IMR-90 (cell line): ENCODE results near the gene NRXN2. TPM values are rescaled to one million over a fixed set of nuclear protein-coding genes. Genes with fewer than 3 reads are reported as not detected.

ENCODE experiments used
- ATAC-seq: fragments of 200-7000 bp; cut with Tn5 transposase; 2 replicates; pipeline ENCODE4 v1.9.1; 2020; ENCODE audit warnings: low read depth, mild to moderate bottlenecking, moderate library complexity
- BruUV-seq: library from RNA; stranded (reverse); fragments of 400-500 nt; replicated peaks from 2 replicates; lab custom pipeline; 2021; lab: Mats Ljungman, UMichigan
- CTCF ChIA-PET: fragments of 300-600 bp; formaldehyde crosslinking; extraction: SDS; loops from one replicate; lab custom pipeline; 2021; ENCODE audit warnings: antibody characterized with exemption; lab: Yijun Ruan, JAX
- POLR2A ChIA-PET: fragments of 300-600 bp; sonication (Branson Sonifier 250); formaldehyde crosslinking; loops from one replicate; lab custom pipeline; 2022; ENCODE audit warnings: antibody characterized with exemption; ENCODE audit not compliant: unreplicated experiment; lab: Charles Lee
- DNase-seq: peaks from one replicate; pipeline ENCODE4 v3.0.0; 2013
- H2AFZ ChIP-seq: replicated peaks from 2 replicates; pipeline ENCODE3; 2013; ENCODE audit warnings: low read length, mild to moderate bottlenecking; ENCODE audit not compliant: poor library complexity
- H2AK5ac ChIP-seq: 2 replicates; pipeline ENCODE4 v1.6.1; 2013; ENCODE audit warnings: low read depth, low read length, inconsistent platforms
- H2AK9ac ChIP-seq: replicated peaks from 2 replicates; pipeline ENCODE3; 2013; ENCODE audit warnings: mild to moderate bottlenecking, low read depth, low read length, moderate library complexity; ENCODE audit not compliant: poor library complexity
- H2BK120ac ChIP-seq: 2 replicates; pipeline ENCODE4 v1.6.1; 2013; ENCODE audit warnings: low read depth, low read length, inconsistent platforms
- H2BK15ac ChIP-seq: 3 replicates; pipeline ENCODE4 v1.6.1; 2013; ENCODE audit warnings: low read depth, low read length, inconsistent platforms
- H2BK20ac ChIP-seq: 2 replicates; pipeline ENCODE4 v1.6.1; 2013; ENCODE audit warnings: low read depth, mild to moderate bottlenecking, inconsistent platforms, low read length, moderate library complexity
- H2BK5ac ChIP-seq: 2 replicates; pipeline ENCODE4 v1.6.1; 2013; ENCODE audit warnings: mild to moderate bottlenecking, low read depth, low read length, inconsistent platforms; ENCODE audit not compliant: poor library complexity, severe bottlenecking
- H3K14ac ChIP-seq: replicated peaks from 2 replicates; pipeline ENCODE4 v1.6.1; 2013; ENCODE audit warnings: low read depth, low read length, inconsistent platforms
- H3K18ac ChIP-seq: 2 replicates; pipeline ENCODE4 v1.6.1; 2013; ENCODE audit warnings: low read depth, low read length, control low read depth
- H3K23ac ChIP-seq: 2 replicates; pipeline ENCODE4 v1.6.1; 2013; ENCODE audit warnings: low read depth, low read length, inconsistent platforms
- H3K27ac ChIP-seq: 2 replicates; pipeline ENCODE4 v1.5.1; 2013; ENCODE audit warnings: mild to moderate bottlenecking, control low read depth, low read length; ENCODE audit not compliant: insufficient read depth
- H3K27me3 ChIP-seq: 2 replicates; pipeline ENCODE4 v1.6.1; 2013; ENCODE audit warnings: low read length; ENCODE audit not compliant: control insufficient read depth, insufficient read depth
- H3K36me3 ChIP-seq: 2 replicates; pipeline ENCODE4 v1.6.1; 2013; ENCODE audit warnings: low read length, mixed read lengths; ENCODE audit not compliant: control insufficient read depth, insufficient read depth
- H3K4ac ChIP-seq: 2 replicates; pipeline ENCODE4 v1.6.1; 2013; ENCODE audit warnings: low read depth, low read length, inconsistent platforms
- H3K4me1 ChIP-seq: 2 replicates; pipeline ENCODE4 v1.6.1; 2013; ENCODE audit warnings: low read length, mixed read lengths; ENCODE audit not compliant: control insufficient read depth, insufficient read depth
- H3K4me2 ChIP-seq: 2 replicates; pipeline ENCODE4 v1.6.1; 2013; ENCODE audit warnings: low read depth, mild to moderate bottlenecking, control low read depth, low read length, moderate library complexity
- H3K4me3 ChIP-seq: 2 replicates; pipeline ENCODE4 v1.5.1; 2013; ENCODE audit warnings: low read depth, mild to moderate bottlenecking, control low read depth, low read length, moderate library complexity; ENCODE audit not compliant: insufficient read depth
- H3K56ac ChIP-seq: 2 replicates; pipeline ENCODE4 v1.6.1; 2013; ENCODE audit warnings: low read length, inconsistent platforms; ENCODE audit not compliant: insufficient read depth; ENCODE audit errors: extremely low read depth
- H3K79me1 ChIP-seq, 2 experiments: 2 replicates each; pipeline ENCODE4 v1.6.1; 2013; ENCODE audit warnings: low read length in 2 of 2, inconsistent platforms in 1 of 2, low read depth in 1 of 2
- H3K9ac ChIP-seq: 2 replicates; pipeline ENCODE4 v1.6.1; 2013; ENCODE audit warnings: low read depth, low read length, control low read depth
- H3K9me1 ChIP-seq: 2 replicates; pipeline ENCODE4 v1.6.1; 2013; ENCODE audit warnings: low read length, inconsistent platforms; ENCODE audit not compliant: insufficient read depth
- H3K9me3 ChIP-seq: 2 replicates; pipeline ENCODE4 v1.6.1; 2013; ENCODE audit warnings: low read length; ENCODE audit not compliant: control insufficient read depth, insufficient read depth
- H4K20me1 ChIP-seq: 2 replicates; pipeline ENCODE4 v1.6.1; 2013; ENCODE audit warnings: low read length, inconsistent platforms; ENCODE audit not compliant: insufficient read depth
- H4K5ac ChIP-seq: 2 replicates; pipeline ENCODE4 v1.6.1; 2013; ENCODE audit warnings: mild to moderate bottlenecking, low read depth, low read length, control low read depth
- H4K8ac ChIP-seq, 2 experiments: 2 replicates each; pipeline ENCODE4 v1.6.1; 2013; ENCODE audit warnings: low read depth in 2 of 2, low read length in 2 of 2, control low read depth in 1 of 2, inconsistent platforms in 1 of 2
- H4K91ac ChIP-seq: 2 replicates; pipeline ENCODE4 v1.6.1; 2013; ENCODE audit warnings: low read depth, low read length, inconsistent platforms; ENCODE audit not compliant: insufficient read depth
- NFE2L2 ChIP-seq: fragments of 150-350 bp; IDR thresholded peaks from 2 replicates; pipeline ENCODE4 v1.6.1; 2016; ENCODE audit warnings: low read depth, mild to moderate bottlenecking, low read length
- POLR2A ChIP-seq: IDR thresholded peaks from 2 replicates; pipeline ENCODE4 v1.6.1; 2012; ENCODE audit warnings: mild to moderate bottlenecking, low read depth, low read length
- RAD21 ChIP-seq: IDR thresholded peaks from 2 replicates; pipeline ENCODE4 v1.6.1; 2012; ENCODE audit warnings: low read length, improper control_type of control experiment
- WGBS, 2 experiments: methylation state at CpG; one replicate each; pipeline versions ENCODE4 v1.1.5 to v1.1.7; 2013; ENCODE audit warnings: missing lambda C conversion rate in 2 of 2; ENCODE audit not compliant: insufficient read length in 1 of 2; ENCODE audit errors: extremely low coverage in 2 of 2; 5-methylcytosine and 5-hydroxymethylcytosine counted together
- dilution Hi-C: fragments of 300-500 bp; cut with HindIII; formaldehyde crosslinking; loops from one replicate; pipeline ENCODE4 v1.14.3; 2018; ENCODE audit warnings: low sequenced_read_pairs; ENCODE audit not compliant: unreplicated experiment
- in situ Hi-C: fragments of 300-500 bp; cut with MboI; formaldehyde crosslinking; loops from 3 replicates; pipeline ENCODE4 v1.14.3; 2019; ENCODE audit warnings: low sequenced_read_pairs, inconsistent platforms, mixed read lengths
- intact Hi-C: fragments of 100-400 bp; cut with micrococcal nuclease; formaldehyde crosslinking; loops from 2 replicates; pipeline ENCODE4 v1.10.0; 2022
- polyA plus RNA-seq, 3 experiments: library from polyadenylated mRNA; depleted of rRNA; stranded (reverse); fragments of >200 nt; gene quantifications; 2 replicates each; pipeline ENCODE4 v1.2.3, GENCODE V29; 2012; ENCODE audit warnings: low replicate concordance in 1 of 3
- total RNA-seq: library from RNA; depleted of rRNA; stranded (reverse); fragments of >200 nt; gene quantifications from 2 replicates; pipeline ENCODE4 v1.2.3, GENCODE V29; 2012

Gene NRXN2
- total and polyA plus RNA-seq, 2 of the 4 experiments (the other 2 are of a cell fraction): 0.18 to 0.22 TPM

- Histone ChIP-seq H3K4me1 (no peaks in the 10 kb centered on the region), H4K5ac (no peak overlapping the region), H2BK5ac (no peak overlapping the region), H2AFZ (no peak overlapping the region), H3K27ac (no peak overlapping the region), H4K91ac (no peak overlapping the region), H3K56ac (no peak overlapping the region), H3K9ac (no peak overlapping the region), H3K9me3 (no peaks in the 10 kb centered on the region), H4K20me1 (no peaks in the 10 kb centered on the region), H3K9me1 (peaks cover 3% of the 10 kb centered on the region; the same call in 1 of the 2 replicates), H3K18ac (no peak overlapping the region), H3K14ac (no peak overlapping the region), H3K36me3 (no peaks in the 10 kb centered on the region), H3K4me3 (no peak overlapping the region), H3K4ac (no peak overlapping the region), H2AK9ac (no peak overlapping the region), H2BK120ac (no peak overlapping the region), H4K8ac (no peak overlapping the region), H3K23ac (no peak overlapping the region), H2BK20ac (no peak overlapping the region), H3K79me1 (no peaks in the 10 kb centered on the region), H2BK15ac (no peak overlapping the region), H3K4me2 (no peak overlapping the region), H2AK5ac (no peak overlapping the region), H3K27me3 (peaks cover 36% of the 10 kb centered on the region)
- no CpG with 5 or more reads among the region's 17 CpGs for WGBS, 2 experiments
- intact Hi-C loops: no loop called here
- in situ Hi-C loops: no loop called here
- BruUV-seq: no TSS peak
- DNase-seq (no peak), ATAC-seq (no peak)
- ChIA-PET CTCF (no interaction called here), POLR2A (no interaction called here)
- TF ChIP-seq NFE2L2: no peak
- no peak for TF ChIP-seq RAD21
- TF ChIP-seq POLR2A: no peak
- dilution Hi-C loops: no loop called here
These were observed 141.9 kb downstream of the NRXN2 start for GRCh38 chr11:64581057-64581523.
